B cell (primary cell): ENCODE measurements around the gene CACUL1. TPM values are rescaled to one million over a fixed set of nuclear protein-coding genes. Genes with fewer than 3 reads are reported as not detected.

ENCODE experiments used
- ATAC-seq: fragments of 200-7000 bp; cut with Tn5 transposase; one replicate; pipeline ENCODE4 v1.10.0; 2021; ENCODE audit warnings: low read depth, mild to moderate bottlenecking, moderate number of reproducible peaks, moderate library complexity
- CTCF ChIA-PET: fragments of 350-600 bp; sonication (Branson Sonifier 250); formaldehyde crosslinking; loops from one replicate; lab custom pipeline; 2021; ENCODE audit warnings: antibody characterized with exemption, inconsistent platforms; lab: Charles Lee
- POLR2A ChIA-PET: fragments of 350-600 bp; sonication (Branson Sonifier 250); formaldehyde crosslinking; loops from one replicate; lab custom pipeline; 2021; ENCODE audit warnings: antibody characterized with exemption; lab: Charles Lee
- DNase-seq: peaks from one replicate; pipeline ENCODE4 v3.0.0; 2013
- H2AFZ ChIP-seq: 2 replicates; pipeline ENCODE4 v1.6.1; 2012; ENCODE audit warnings: mild to moderate bottlenecking, low read depth, low read length; ENCODE audit not compliant: insufficient read depth, poor library complexity, severe bottlenecking
- H3K27ac ChIP-seq, 2 donors: 1 replicate in 1 of 2; 2 replicates in 1 of 2; pipeline ENCODE4 v1.5.1; 2012 to 2013; ENCODE audit warnings: low read length in 2 of 2, mild to moderate bottlenecking in 2 of 2, moderate library complexity in 1 of 2
- H3K27me3 ChIP-seq, 4 experiments: fragments of 200-600 bp in 1 of 4; sonication (generic) in 1 of 4; replicated peaks in 1 of 4; 1 replicate in 2 of 4; 2 replicates in 2 of 4; pipeline versions ENCODE4 v1.6.1 to v1.7.0; 2013 to 2016; ENCODE audit warnings: low read length in 3 of 4, mild to moderate bottlenecking in 2 of 4, mixed read lengths in 1 of 4, moderate library complexity in 1 of 4; ENCODE audit not compliant: insufficient read depth in 4 of 4, control insufficient read depth in 3 of 4; ENCODE audit errors: control extremely low read depth in 1 of 4
- H3K36me3 ChIP-seq, 2 experiments: replicated peaks in 1 of 2; 1 replicate in 1 of 2; 2 replicates in 1 of 2; pipeline versions ENCODE4 v1.6.1 to v1.7.1; 2013; ENCODE audit warnings: low read length in 1 of 2; ENCODE audit not compliant: insufficient read depth in 2 of 2, control insufficient read depth in 1 of 2; ENCODE audit errors: control extremely low read depth in 1 of 2, extremely low read depth in 1 of 2
- H3K4me1 ChIP-seq, 2 donors: fragments of 200-600 bp in 1 of 2; sonication (generic) in 1 of 2; 1 replicate in 1 of 2; 2 replicates in 1 of 2; pipeline versions ENCODE4 v1.5.1 to v1.6.1; 2013 to 2017; ENCODE audit warnings: low read length in 2 of 2; ENCODE audit not compliant: control insufficient read depth in 2 of 2, insufficient read depth in 2 of 2
- H3K4me2 ChIP-seq: replicated peaks from 2 replicates; pipeline ENCODE3; 2012; ENCODE audit warnings: mild to moderate bottlenecking, low read depth, low read length; ENCODE audit not compliant: poor library complexity, severe bottlenecking
- H3K4me3 ChIP-seq, 5 experiments: fragments of 200-600 bp in 1 of 5; sonication (generic) in 1 of 5; 1 replicate in 3 of 5; 2 replicates in 2 of 5; pipeline versions ENCODE4 v1.5.1 to v1.7.0; 2011 to 2016; ENCODE audit warnings: low read length in 4 of 5, mild to moderate bottlenecking in 4 of 5, low read depth in 2 of 5, control low read depth in 1 of 5, moderate library complexity in 1 of 5; ENCODE audit not compliant: insufficient read depth in 1 of 5; ENCODE audit errors: control extremely low read depth in 1 of 5, extremely low read depth in 1 of 5
- H3K79me2 ChIP-seq: fragments of 200-600 bp; sonication (generic); one replicate; pipeline ENCODE4 v1.6.0; 2016; ENCODE audit warnings: low read length; ENCODE audit not compliant: control insufficient read depth, insufficient read depth
- H3K9ac ChIP-seq: fragments of 200-600 bp; sonication (generic); 2 replicates; pipeline ENCODE4 v1.6.1; 2017; ENCODE audit warnings: mild to moderate bottlenecking, low read length, moderate library complexity
- H3K9me3 ChIP-seq, 3 donors: one replicate each; pipeline versions ENCODE4 v1.6.1 to v1.7.1; 2013; ENCODE audit warnings: low read length in 2 of 3; ENCODE audit not compliant: control insufficient read depth in 2 of 3, insufficient read depth in 1 of 3; ENCODE audit errors: control extremely low read depth in 1 of 3
- H4K20me1 ChIP-seq: 2 replicates; pipeline ENCODE4 v1.6.0; 2012; ENCODE audit warnings: mild to moderate bottlenecking, low read length; ENCODE audit not compliant: insufficient read depth, control insufficient read depth, poor library complexity, severe bottlenecking
- H3K27ac Mint-ChIP-seq: one replicate; pipeline ENCODE4 v1.8.0; 2021; ENCODE audit warnings: mixed read lengths
- H3K27me3 Mint-ChIP-seq: one replicate; pipeline ENCODE4 v1.8.0; 2021; ENCODE audit warnings: mixed read lengths
- H3K4me1 Mint-ChIP-seq: one replicate; pipeline ENCODE4 v1.8.0; 2021; ENCODE audit warnings: mixed read lengths
- H3K4me3 Mint-ChIP-seq: one replicate; pipeline ENCODE4 v1.8.0; 2021; ENCODE audit warnings: mixed read lengths
- H3K9me3 Mint-ChIP-seq: one replicate; pipeline ENCODE4 v1.8.0; 2022; ENCODE audit warnings: mixed read lengths; ENCODE audit not compliant: insufficient read depth
- CTCF ChIP-seq: fragments of 200-600 bp; IDR thresholded peaks from one replicate; pipeline ENCODE4 v1.8.0; 2022; ENCODE audit warnings: antibody characterized with exemption, mild to moderate bottlenecking
- EZH2 ChIP-seq: IDR thresholded peaks from 2 replicates; pipeline ENCODE4 v1.6.1; 2012; ENCODE audit warnings: borderline replicate concordance, low read depth, mild to moderate bottlenecking, moderate library complexity, low read length; ENCODE audit not compliant: insufficient read depth, poor library complexity, severe bottlenecking
- WGBS: methylation state at CpG from one replicate; pipeline ENCODE4 v1.1.5; 2013; ENCODE audit warnings: missing lambda C conversion rate; ENCODE audit not compliant: insufficient coverage; 5-methylcytosine and 5-hydroxymethylcytosine counted together
- intact Hi-C: fragments of 100-400 bp; cut with micrococcal nuclease; formaldehyde crosslinking; loops from one replicate; pipeline ENCODE4 v1.10.0; 2022
- polyA plus RNA-seq: library from polyadenylated mRNA; depleted of rRNA; stranded (reverse); fragments of >200 nt; gene quantifications from 2 replicates; pipeline ENCODE4 v1.2.3, GENCODE V29; 2012
- total RNA-seq, 2 donors: library from RNA; stranded (reverse); fragments of 120-200 nt in 1 of 2; gene quantifications; 1 replicate in 1 of 2; 2 replicates in 1 of 2; pipeline versions ENCODE4 v1.2.3 to v1.2.4, GENCODE V29; 2013 to 2022

Gene CACUL1
- total and polyA plus RNA-seq, 2 donors (not counting 1 experiment from before 2014, with no cell fraction given), result 7.4 to 39.5 TPM

GRCh38 chr10:118694848-118695247 is 59.9 kb downstream of the CACUL1 start:
- Histone ChIP-seq H3K4me3 (no peak overlapping the region), H3K27ac (no peak overlapping the region), H4K20me1 (peaks cover 6% of the 10 kb centered on the region), H3K79me2 (no peaks in the 10 kb centered on the region), H3K36me3 (peaks cover 0 to 23% of the 10 kb centered on the region in 2 experiments), H2AFZ (no peak overlapping the region), H3K4me2 (no peak overlapping the region), H3K9me3 (no peaks in the 10 kb centered on the region), H3K9ac (no peak overlapping the region), H3K4me1 (no peaks in the 10 kb centered on the region), H3K27me3 (no peaks in the 10 kb centered on the region)
- POLR2A ChIA-PET, result no interaction called here
- ATAC-seq (no peak), DNase-seq (no peak)
- TF ChIP-seq EZH2 (no peak), CTCF (no peak)
- intact Hi-C loops, result no loop called here
- Mint-ChIP-seq H3K27me3 (no peaks in the 10 kb centered on the region), H3K9me3 (no peaks in the 10 kb centered on the region), H3K27ac (no peak overlapping the region), H3K4me1 (peaks cover 6% of the 10 kb centered on the region), H3K4me3 (no peak overlapping the region)
- CTCF ChIA-PET, result interaction anchor here (1.0 to 1.8 kb wide), 2 partner anchors 25 to 28 kb away, joined by 3 to 4 read pairs; no protein-coding TSS in a partner anchor

- no peak for DNase-seq
- intact Hi-C loops, result no loop called here
- CTCF ChIA-PET, result no interaction called here
- Histone ChIP-seq H2AFZ (no peak overlapping the region), H3K27ac (no peak overlapping the region), H3K4me1 (no peaks in the 10 kb centered on the region), H3K4me2 (no peak overlapping the region), H3K4me3 (no peak overlapping the region), H3K36me3 (peaks cover 7 to 34% of the 10 kb centered on the region in 2 experiments), H3K79me2 (no peaks in the 10 kb centered on the region), H4K20me1 (peaks cover 6% of the 10 kb centered on the region), H3K27me3 (no peaks in the 10 kb centered on the region), H3K9me3 (no peaks in the 10 kb centered on the region), H3K9ac (no peak overlapping the region)
- Mint-ChIP-seq H3K27ac (no peak overlapping the region), H3K4me3 (no peak overlapping the region), H3K4me1 (no peaks in the 10 kb centered on the region), H3K9me3 (no peaks in the 10 kb centered on the region), H3K27me3 (no peaks in the 10 kb centered on the region)
- POLR2A ChIA-PET, result no interaction called here
- TF ChIP-seq EZH2 (no peak), CTCF (no peak)
- no peak for ATAC-seq
- WGBS, result 100% methylated on average over 2 of the region's 4 CpGs
Observed at GRCh38 chr10:118692872-118693271, 61.9 kb downstream of the CACUL1 start.
